NCI-H146 treated with DMSO at 0.1 percent for 48 hours (cell line): ENCODE results near the gene CARMIL3.
A peak's percentile ranks its signal among the peaks of the same experiment; 100 is the strongest.

ENCODE experiments used
- DNase-seq: peaks from one replicate; lab custom pipeline; 2025; ENCODE audit not compliant: unreplicated experiment; lab: John Stamatoyannopoulos, UW

CARMIL3 gene

GRCh38 chr14:24074625-24075484 lies 23.0 kb downstream of the CARMIL3 start:
- no peak for DNase-seq

DNA sequence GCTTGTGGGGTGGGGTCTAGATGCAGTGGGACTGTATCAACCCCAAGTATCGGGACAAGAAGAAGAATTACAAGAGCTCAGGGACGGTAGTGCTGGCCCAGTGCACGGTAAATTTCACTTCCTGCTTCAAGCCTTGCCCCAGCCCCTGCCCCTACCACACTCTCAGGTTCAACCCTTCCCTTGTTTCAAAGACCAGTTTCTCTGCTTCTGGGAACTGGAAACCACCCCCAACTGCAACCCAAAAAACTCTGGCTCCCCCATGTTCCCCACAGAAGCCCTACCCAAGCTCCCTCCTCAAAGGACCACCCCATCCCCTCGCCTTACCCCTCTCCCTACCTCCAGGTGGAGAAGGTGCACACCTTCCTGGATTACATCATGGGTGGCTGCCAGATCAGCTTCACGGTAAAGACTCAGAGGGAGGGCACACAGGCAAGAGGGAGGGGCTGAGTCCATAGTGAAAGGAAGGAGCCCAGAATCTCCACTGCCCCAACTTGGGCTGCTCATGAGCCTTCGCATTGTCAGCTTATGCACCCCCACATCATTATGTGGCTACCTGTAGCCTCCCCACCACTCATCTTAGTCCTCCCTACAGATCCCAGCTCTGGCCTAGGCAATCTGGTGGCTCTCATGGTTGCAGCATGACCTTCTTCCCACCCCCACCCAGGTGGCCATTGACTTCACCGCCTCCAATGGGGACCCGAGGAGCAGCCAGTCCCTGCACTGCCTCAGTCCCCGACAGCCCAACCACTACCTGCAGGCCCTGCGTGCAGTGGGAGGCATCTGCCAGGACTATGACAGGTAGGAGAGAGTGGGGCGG lies 23.9 kb downstream of the CARMIL3 start:
- no peak for DNase-seq

DNA sequence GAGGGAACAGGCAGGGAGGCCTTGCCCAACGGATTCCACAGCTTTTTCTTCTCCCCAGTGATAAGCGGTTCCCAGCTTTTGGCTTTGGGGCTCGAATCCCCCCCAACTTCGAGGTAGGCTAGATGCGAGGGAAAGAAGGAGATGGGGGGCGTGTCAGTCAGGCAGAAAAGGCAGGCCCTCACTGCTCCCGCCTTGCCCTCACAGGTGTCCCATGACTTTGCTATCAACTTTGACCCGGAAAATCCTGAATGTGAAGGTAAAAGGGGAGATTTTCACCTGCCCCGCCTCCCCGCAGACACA lies 24.4 kb downstream of the CARMIL3 start:
- no peak for DNase-seq

- no peak for DNase-seq
These were observed 25.3 kb downstream of the CARMIL3 start for GRCh38 chr14:24077086-24077485.

DNA sequence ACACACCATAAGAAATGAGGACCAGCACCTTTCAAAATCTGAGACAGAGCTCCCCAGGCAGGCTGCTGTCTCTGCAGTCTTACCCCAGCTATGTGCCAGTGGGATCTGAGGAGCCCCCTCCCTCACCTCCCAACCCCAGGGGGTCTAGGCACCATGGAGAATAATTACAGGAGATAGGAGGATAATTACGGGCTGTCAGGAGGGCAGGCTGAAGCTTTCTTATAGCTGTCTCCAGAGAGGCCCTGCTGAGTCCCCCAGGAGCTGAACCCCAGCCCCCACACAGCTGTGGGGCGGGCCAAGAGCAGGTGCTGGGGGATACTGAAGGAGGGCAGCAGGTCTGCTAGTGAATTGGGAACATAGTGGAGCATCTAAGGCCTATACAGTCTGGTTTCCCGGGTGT lies 26.3 kb downstream of the CARMIL3 start:
- peak; percentile 86 for DNase-seq

DNA sequence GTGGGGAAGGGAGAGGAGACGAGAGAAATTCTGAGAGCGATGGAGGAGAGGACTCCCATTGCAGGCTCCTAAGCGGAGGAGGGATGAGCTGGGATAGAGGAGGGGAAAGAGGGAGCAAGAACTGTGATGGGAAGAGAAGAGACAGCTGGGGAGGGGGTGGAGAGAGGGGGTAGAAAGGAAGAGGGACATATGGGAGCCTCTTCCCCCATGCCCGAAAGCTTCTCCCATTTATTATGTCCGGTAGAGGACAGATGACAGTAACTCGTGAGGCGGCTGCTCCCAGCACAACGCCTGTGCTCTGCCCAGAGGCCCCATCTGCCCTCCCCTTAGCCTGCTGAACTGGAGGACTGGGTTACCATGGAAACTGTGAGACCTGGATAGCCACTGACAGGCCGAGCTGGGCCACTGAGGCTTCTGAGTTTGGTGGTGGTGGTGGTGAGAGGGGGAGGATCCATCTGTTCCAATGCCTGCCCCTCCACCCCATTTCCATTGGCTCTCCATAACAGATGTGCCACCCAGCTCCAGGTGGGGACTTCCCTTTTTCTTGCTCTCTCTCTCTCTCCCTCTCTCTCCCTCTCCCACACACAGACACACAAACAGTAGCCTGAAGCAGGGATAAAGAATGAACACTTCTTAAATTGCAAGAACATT lies 27.8 kb downstream of the CARMIL3 start:
- DNase-seq: no peak

- no peak for DNase-seq
These were observed 28.3 kb downstream of the CARMIL3 start for GRCh38 chr14:24080142-24080530.

GRCh38 chr14:24080888-24081738 lies 29.3 kb downstream of the CARMIL3 start:
- peak; percentile 57 for DNase-seq

DNA sequence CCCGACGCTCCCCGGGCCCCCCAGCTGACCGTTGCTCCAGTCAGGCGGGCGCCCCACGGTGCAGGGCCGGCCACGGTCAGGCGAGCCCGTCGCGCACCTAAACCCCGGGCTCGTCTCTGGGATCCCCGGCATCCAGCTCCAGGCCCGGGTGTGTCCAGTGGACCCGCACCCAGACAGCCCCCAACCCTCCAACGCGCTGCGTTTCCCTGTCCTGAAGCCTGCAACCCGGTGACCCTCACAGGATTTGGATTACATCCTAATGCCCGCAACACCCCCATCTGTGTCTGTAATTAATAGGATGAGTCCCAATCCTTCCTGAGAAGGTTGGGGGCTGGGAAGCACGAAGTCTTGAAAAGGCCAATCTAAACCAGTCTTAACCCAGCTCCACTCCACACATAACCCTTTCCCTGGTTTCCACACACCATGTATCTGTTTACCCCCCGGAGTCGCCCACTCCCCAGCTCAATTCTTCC lies 30.0 kb downstream of the CARMIL3 start:
- DNase-seq: no peak

DNA sequence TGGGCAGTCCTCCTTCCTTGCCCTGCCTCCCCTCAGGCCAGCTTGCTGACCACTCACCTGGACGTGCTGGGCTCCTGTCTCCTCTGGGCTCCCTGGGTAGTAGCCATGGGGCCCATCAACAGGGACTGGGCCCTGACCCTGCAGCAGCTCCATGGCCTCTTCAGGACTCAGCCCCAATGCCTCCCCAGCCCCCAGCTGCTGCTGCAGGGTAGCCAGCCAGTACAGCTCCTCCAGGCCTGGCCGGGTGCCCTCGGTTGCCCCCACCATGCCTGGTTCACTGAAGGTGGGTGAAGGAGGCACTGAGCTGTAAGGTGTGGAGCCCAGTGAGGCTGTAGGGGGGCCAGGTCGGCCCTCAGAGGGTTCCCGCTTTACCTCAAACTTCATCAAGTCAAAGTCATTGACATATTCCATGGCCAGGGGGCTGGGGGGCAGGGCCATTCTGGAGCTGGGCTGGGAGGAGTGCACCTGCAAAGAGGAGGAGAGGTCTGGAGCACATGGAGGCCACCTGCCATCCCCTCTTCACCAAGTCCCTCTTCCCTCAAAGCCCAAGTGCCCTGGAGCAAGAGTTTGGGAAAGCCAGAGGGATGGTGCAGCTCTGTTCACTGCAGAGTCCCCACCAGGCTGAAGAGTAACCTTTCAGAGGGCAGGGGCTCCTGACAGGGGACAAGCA lies 30.7 kb downstream of the CARMIL3 start:
- DNase-seq: no peak

GRCh38 chr14:24083462-24083861 lies 31.7 kb downstream of the CARMIL3 start:
- DNase-seq: no peak

DNA sequence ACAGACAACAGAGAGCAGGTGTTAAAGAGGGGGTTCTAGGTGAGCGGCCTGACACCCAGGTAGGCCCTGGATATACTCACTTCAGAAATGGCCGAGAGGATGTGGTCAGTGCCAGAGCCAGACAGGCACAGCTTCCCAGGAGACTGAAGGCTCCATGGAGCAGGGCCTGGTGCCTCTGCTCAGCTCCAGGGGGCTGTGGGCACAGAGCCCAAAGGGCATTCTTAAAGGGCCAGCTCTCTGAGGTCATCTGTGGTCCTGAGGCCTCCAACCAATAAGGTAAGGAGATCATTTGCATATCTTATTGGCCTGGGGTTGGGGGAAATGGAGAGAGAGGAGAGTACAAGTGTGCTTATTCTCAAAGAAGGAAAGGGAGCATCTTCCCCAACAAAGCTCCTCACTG lies 32.6 kb downstream of the CARMIL3 start:
- no peak for DNase-seq

GRCh38 chr14:24085215-24085614 lies 33.4 kb downstream of the CARMIL3 start:
- no peak for DNase-seq

DNA sequence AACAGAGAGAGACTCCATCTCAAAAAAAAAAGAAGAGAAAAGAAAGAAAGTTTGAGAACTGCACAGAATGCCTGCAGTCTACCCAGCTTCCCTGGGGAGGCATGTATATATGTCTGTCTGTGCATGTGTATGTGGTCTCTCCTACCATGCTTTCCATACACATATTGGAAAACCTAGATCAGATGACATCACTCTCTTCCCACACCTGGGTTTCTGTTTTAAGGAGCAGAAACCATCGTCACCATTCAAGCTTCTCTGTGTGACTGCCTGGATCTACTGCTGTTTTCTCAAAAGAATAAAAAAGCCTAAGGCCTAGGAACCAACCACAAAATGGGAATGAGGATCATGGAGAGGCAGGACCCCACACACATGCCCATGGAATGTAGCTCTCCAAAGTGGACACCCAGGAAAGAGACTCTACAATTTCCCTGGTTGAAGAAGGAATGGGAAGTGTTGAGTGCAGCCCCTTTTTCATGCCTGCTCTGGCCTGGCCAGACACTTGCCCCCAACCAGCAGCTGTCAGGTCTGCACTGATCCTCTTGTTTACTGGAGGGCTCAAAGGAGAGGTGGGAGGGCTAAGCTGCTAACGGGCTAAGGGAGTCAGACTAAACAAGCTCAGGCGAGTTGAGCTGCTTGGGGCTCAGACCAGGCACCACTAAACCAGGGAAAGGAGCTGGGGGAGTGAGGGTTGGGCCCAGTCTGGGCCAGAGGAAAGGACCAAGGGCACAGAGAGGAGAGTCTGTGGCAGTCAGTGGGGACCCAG lies 34.6 kb downstream of the CARMIL3 start:
- DNase-seq: no peak

- no peak for DNase-seq
These were observed 35.2 kb downstream of the CARMIL3 start for GRCh38 chr14:24087004-24087403.

DNA sequence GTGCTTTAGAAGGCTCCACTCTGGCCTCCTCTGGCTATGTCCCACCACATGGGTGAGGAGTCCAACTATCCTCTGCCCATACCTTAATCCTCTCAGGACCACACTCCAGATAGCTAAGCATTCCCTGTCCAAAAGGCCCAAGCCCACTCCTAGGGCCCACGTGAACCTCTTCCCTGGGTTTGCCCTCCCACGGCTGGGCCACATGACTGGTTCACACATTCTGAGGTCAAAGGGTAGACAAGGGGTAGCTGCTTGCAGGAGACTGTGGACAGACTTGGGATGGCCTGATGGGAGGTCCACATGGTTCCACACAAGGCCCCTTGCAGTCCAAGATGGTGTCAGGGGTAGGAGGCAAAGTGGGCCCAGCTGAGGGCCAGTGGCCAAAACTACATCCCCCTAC lies 36.3 kb downstream of the CARMIL3 start:
- no peak for DNase-seq

DNA sequence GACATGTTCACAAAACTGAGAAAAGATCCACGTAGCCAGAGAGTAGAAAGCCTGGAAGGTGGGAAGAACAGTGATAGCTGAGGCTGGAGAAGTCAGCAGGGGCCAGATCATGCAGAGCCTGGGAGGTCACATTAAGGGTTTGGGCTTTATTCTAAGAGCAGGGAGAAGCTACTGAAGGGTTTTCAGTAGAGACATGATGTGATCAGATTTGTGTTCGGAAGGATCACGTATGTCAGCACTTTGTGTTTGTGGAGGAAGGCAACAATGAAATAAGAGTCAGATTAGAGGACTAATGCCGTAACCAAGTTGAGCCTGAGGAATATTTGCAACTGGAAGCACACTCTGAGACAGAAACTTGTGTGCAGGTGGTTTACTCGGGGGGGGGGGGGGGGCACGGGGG lies 38.1 kb downstream of the CARMIL3 start:
- DNase-seq: no peak

GRCh38 chr14:24092110-24092504 lies 40.3 kb downstream of the CARMIL3 start:
- DNase-seq: no peak

- DNase-seq: no peak
These were observed 40.8 kb downstream of the CARMIL3 start for GRCh38 chr14:24092505-24093206.
